GM19395 (cell line): ENCODE measurements around the gene THEM5.
"Not testable (repeated sequence)": the region's sequence is repeated elsewhere in the genome, so short reads cannot be mapped to it uniquely, and the experiment has no call there.

Experiments used
- ATAC-seq: cut with Tn5 transposase; IDR thresholded peaks from one replicate; pipeline ENCODE4 v1.9.1; 2021; ENCODE audit warnings: mild to moderate bottlenecking, moderate library complexity; ENCODE audit not compliant: unreplicated experiment

The THEM5 gene

GRCh38 chr1:151867765-151868411 lies 14.4 kb upstream of the THEM5 start:
- ATAC-seq, result no peak

DNA sequence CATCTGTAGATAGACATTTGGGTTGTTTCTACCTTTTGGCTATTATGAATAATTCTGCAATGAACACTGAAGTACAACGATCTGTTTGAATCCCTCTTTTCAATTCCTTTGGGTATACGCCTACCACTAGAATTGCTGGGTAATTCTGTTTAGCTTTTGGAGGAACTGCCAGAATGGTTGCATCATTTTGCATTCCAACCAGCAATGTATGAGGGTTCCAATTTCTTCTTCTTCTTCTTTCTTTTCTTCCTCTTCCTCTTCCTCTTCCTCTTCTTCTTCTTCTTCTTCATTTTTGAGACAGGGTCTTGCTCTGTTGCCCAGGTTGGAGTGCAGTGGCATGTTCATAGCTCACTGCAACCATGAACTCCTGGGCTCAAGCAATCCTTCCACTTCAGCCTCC lies 13.8 kb upstream of the THEM5 start:
- no peak for ATAC-seq

- ATAC-seq, result no peak
These were observed 10.9 kb upstream of the THEM5 start for GRCh38 chr1:151864411-151864810.

DNA sequence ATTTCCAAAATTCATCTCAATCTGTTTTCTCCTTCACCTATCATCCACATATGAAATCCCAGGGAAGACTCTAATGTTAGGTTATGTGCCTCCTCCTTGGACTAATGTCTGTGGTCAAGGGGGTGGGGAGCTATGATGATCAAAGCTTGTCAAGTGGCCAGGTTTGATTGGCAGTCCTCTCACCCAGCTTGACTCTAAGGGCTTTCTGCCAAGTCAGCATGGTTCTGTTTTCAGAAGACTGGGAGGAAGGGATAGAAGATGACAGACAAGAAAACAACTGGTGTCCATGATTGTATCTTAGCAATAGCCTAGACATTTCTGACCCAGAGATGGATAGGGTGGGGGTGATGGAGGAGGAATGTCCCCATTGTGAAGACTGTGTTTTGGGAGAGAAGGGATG lies 9.1 kb upstream of the THEM5 start:
- ATAC-seq, result no peak

GRCh38 chr1:151860504-151861187 lies 7.1 kb upstream of the THEM5 start:
- ATAC-seq, result no peak

DNA sequence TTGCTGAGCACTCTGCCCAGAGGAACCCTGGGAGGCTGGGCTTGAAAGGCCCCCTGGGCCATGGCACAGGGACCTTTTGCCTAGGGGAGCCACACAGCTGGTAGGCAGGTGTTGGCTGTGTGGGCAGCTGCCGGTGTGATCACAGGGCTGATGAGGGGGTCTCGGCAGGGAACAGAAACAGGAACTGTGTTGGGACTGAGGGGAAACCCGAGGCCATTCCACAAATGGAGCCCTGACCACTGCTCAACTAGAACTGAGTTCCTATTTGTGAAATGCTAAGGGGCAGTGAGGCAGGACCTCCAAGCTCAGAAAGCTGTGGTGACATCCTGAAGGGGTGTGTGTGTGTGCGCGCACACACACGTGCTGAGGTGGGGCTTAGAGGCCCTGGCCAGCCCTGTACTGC lies 6.4 kb upstream of the THEM5 start:
- ATAC-seq, result no peak

GRCh38 chr1:151858886-151859665 lies 5.6 kb upstream of the THEM5 start:
- ATAC-seq, result no peak

- ATAC-seq, result no peak
These were observed 4.7 kb upstream of the THEM5 start for GRCh38 chr1:151858030-151858746.

GRCh38 chr1:151855933-151856332 lies 2.4 kb upstream of the THEM5 start:
- ATAC-seq, result no peak

DNA sequence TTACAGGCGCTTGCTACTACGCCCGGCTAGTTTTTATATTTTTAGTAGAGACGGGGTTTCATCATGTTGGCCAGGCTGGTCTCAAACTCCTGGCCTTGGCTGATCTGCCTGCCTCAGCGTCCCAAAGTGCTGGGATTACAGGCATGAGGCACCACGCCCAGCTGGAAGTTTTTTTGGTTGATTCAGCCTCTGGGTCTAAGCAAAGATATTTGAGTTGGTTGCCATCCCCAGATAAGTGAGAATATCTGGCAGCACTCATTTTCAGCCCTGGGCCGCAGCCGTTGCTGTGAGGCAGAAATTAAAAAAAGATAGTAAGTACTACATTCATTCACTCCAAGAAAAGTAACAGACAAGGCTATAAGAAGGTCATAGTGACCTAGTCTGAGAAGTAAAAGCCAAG lies 2.0 kb upstream of the THEM5 start:
- ATAC-seq, result not testable (repeated sequence)

DNA sequence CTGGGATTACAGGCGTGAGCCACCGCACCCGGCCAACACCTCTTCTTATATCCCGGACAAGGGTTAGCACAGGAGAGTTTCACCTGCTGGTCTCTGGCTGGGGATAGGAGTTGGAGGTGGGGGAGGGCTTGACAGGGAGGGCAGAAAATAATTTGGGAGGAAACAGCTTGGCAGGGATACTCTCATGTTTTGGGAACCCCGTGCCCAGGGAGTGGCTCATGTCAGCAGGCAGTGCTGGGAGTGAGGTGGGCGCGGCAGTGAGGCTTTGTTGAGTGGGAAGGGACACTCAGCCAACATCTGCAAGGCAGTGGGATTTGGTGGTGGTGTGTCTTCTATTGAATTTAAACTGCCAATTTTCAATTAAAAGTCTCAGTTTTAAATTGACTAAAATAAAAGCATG lies 1.1 kb upstream of the THEM5 start:
- no peak for ATAC-seq

- no peak for ATAC-seq
These were observed 779 bp downstream of the THEM5 start for GRCh38 chr1:151852733-151853132.

DNA sequence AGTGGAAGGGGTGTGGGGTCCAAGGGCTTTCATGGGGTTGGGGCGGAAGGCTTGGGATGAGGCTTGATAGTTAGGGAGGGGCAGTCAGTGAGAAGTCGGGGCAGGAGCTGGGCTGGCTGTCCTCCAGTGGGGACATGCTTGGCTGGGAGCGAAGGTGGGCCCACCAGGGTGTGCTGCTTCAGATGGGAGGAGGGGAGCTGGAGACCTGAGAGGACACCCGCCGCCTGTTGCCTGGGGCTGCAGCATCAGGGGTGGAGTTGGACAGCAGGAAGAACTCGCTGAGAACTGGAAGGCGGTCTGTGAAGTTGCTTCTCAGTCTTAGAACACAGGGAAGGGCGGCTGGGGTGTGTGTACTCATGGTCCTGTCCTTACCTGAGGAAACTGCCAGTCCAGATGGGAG lies 1.6 kb downstream of the THEM5 start:
- no peak for ATAC-seq

- no peak for ATAC-seq
These were observed 3.6 kb downstream of the THEM5 start for GRCh38 chr1:151849871-151850270.

DNA sequence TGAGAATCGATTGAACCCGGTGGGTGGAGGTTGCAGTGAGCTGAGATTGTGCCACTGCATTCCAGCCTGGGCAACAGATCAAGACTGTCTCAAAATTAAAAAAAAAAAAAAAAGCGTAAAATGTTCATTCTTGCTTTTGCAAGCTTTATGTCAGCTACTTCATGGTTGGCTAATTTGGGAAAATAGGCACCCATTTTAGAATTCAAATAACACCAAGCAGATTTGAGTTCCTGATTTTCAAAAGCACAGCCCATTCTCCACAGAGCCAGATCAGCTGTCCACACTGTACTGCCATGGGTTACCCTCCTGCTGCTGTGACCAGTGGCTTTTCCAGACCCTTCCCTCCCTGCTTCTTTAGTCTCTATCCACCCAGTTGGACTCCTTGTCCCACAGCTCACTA lies 4.4 kb downstream of the THEM5 start:
- no peak for ATAC-seq

- no peak for ATAC-seq
These were observed 5.5 kb downstream of the THEM5 start for GRCh38 chr1:151847867-151848596.

DNA sequence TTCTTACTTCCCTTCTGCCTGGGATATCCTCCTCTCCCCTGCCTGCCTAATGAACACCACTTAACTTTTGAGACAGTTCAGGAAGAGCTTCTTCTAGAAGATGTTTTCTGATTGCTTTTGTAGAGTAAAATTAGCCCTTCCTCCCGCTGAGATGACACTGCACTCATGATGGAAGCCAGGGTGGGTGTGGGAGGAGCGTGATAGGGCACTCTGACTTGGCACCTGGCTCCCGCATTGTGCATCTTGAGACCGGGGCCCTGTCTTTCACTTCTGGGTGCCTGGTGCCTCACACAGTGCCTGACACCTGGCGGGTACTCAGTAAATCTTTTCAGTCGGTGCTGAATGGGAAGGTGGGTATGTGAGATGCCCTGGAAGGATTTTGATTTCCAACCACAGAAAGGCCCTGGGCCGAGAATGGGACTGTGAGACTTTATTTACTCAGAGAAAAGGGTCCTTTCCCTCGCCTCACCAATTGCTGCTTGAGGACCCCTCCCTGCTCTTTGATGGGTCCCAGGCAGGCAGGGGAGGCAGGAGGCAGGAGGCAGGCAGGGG lies 6.8 kb downstream of the THEM5 start:
- ATAC-seq, result no peak

GRCh38 chr1:151846062-151846568 lies 7.4 kb downstream of the THEM5 start:
- ATAC-seq, result no peak

- ATAC-seq, result no peak
These were observed 10.1 kb downstream of the THEM5 start for GRCh38 chr1:151843398-151843797.

- no peak for ATAC-seq
These were observed 12.4 kb downstream of the THEM5 start for GRCh38 chr1:151841141-151841540.
